Right lobe of liver (tissue), 6 donors: ENCODE results near the gene HSD17B12. TPM values are rescaled to one million over a fixed set of nuclear protein-coding genes. Genes with fewer than 3 reads are reported as not detected.

Experiments
- ATAC-seq, 4 donors: fragments of 200-7000 bp; cut with Tn5 transposase; one replicate each; pipeline ENCODE4 v1.9.1; 2020; ENCODE audit warnings: mild to moderate bottlenecking in 4 of 4, moderate library complexity in 4 of 4
- DNase-seq, 3 donors: peaks; one replicate each; pipeline ENCODE4 v3.0.0-alpha.2; 2020
- H3K27ac ChIP-seq, 3 donors: fragments of 200-600 bp; one replicate each; pipeline ENCODE4 v1.8.0; 2022
- H3K27me3 ChIP-seq, 2 donors: fragments of 200-600 bp; one replicate each; pipeline ENCODE4 v1.8.0; 2022
- H3K36me3 ChIP-seq, 4 donors: fragments of 200-600 bp; sonication (generic) in 1 of 4; one replicate each; pipeline versions ENCODE4 v1.5.1 to v1.8.0; 2017 to 2022; ENCODE audit warnings: control low read depth in 1 of 4
- H3K4me1 ChIP-seq, 4 donors: fragments of 200-600 bp; sonication (generic) in 1 of 4; one replicate each; pipeline versions ENCODE4 v1.5.1 to v1.8.0; 2017 to 2022; ENCODE audit warnings: control low read depth in 1 of 4
- H3K4me3 ChIP-seq, 3 donors: fragments of 200-600 bp; one replicate each; pipeline ENCODE4 v1.8.0; 2022
- H3K9me3 ChIP-seq, 4 donors: fragments of 200-600 bp; sonication (generic) in 1 of 4; one replicate each; pipeline versions ENCODE4 v1.5.1 to v1.8.0; 2017 to 2022; ENCODE audit warnings: control low read depth in 1 of 4
- CTCF ChIP-seq, 4 donors: fragments of 200-600 bp in 3 of 4; fragments of 450-650 bp in 1 of 4; IDR thresholded peaks; one replicate each; pipeline versions ENCODE4 v1.5.1 to v1.8.0; 2016 to 2022; ENCODE audit warnings: antibody characterized with exemption in 4 of 4, mild to moderate bottlenecking in 2 of 4
- POLR2A ChIP-seq: fragments of 450-650 bp; IDR thresholded peaks from one replicate; pipeline ENCODE4 v1.6.1; 2017; ENCODE audit warnings: antibody characterized with exemption, mild to moderate bottlenecking
- WGBS: methylation state at CpG from one replicate; pipeline ENCODE4 v1.1.6; 2018; ENCODE audit warnings: low coverage, low lambda C conversion rate; ENCODE audit not compliant: insufficient coverage; ENCODE audit errors: missing lambda C conversion rate; 5-methylcytosine and 5-hydroxymethylcytosine counted together
- intact Hi-C, 2 donors: fragments of 100-400 bp; cut with DNase I; formaldehyde crosslinking; loops; one replicate each; pipeline versions ENCODE4 v1.11.2 to v1.14.1; 2022
- total RNA-seq, 6 experiments: library from RNA; depleted of rRNA in 2 of 6; stranded (reverse); fragments of >200 nt in 2 of 6; fragmentation: NEBNext Ultra II Directional in 3 of 6; extraction: Animal tissue kit (Norgen Biotek cat#: 25700) in 3 of 6; gene quantifications; one replicate each; pipeline versions ENCODE4 v1.1.0 to v1.2.4, GENCODE V29; 2016 to 2023
- donor health status: DM: no; HTN: yes; CAD: no.
- donor health status: DM: no; HTN: no; CAD: no.
- donor health status: DM: no; HTN: no; CAD: no.
- donor health status: DM: no; HTN: yes; CAD: no.
- donor health status: DM: no; HTN: yes; CAD: no.

Gene HSD17B12
- total RNA-seq, 6 experiments from 2014 or later = 68.3 to 107 (median 93.2) TPM

- H3K4me3 ChIP-seq = no peak overlapping the region
- no peaks in the 10 kb centered on the region for H3K27me3 ChIP-seq
- H3K9me3 ChIP-seq = no peaks in the 10 kb centered on the region
- DNase-seq (no peak), ATAC-seq (no peak)
- TF ChIP-seq CTCF (IDR thresholded peaks at IDR 0.05) = peak in 1 of 4 donors; percentile 7
- no peak for TF ChIP-seq POLR2A
- peaks cover 0 to 8% (median 2%) of the 10 kb centered on the region in 4 donors for H3K36me3 ChIP-seq
- no peaks in the 10 kb centered on the region for H3K4me1 ChIP-seq
- intact Hi-C loops = no loop called here
- H3K27ac ChIP-seq = no peak overlapping the region
Measured at GRCh38 chr11:43802509-43802908, 122.0 kb downstream of the HSD17B12 start.

GRCh38 chr11:43803766-43804165 is 123.2 kb downstream of the HSD17B12 start:
- WGBS = 66% methylated on average over 3 of the region's 3 CpGs
- no peaks in the 10 kb centered on the region for H3K9me3 ChIP-seq
- TF ChIP-seq POLR2A (no peak), CTCF (IDR thresholded peaks at IDR 0.05) (no peak)
- H3K27me3 ChIP-seq = no peaks in the 10 kb centered on the region
- no peak overlapping the region for H3K27ac ChIP-seq
- intact Hi-C loops = no loop called here
- no peak for DNase-seq
- H3K36me3 ChIP-seq = peaks cover 0 to 4% (median 1%) of the 10 kb centered on the region in 4 donors
- H3K4me1 ChIP-seq = no peaks in the 10 kb centered on the region
- no peak for ATAC-seq
- no peak overlapping the region for H3K4me3 ChIP-seq

- TF ChIP-seq CTCF (IDR thresholded peaks at IDR 0.05) (no peak), POLR2A (no peak)
- 95% methylated on average over 3 of the region's 3 CpGs for WGBS
- Histone ChIP-seq H3K36me3 (peaks cover 0 to 4% (median 0%) of the 10 kb centered on the region in 4 donors), H3K4me3 (no peak overlapping the region), H3K27ac (no peak overlapping the region), H3K4me1 (no peaks in the 10 kb centered on the region), H3K27me3 (no peaks in the 10 kb centered on the region), H3K9me3 (no peaks in the 10 kb centered on the region)
- DNase-seq (no peak), ATAC-seq (no peak)
- intact Hi-C loops = no loop called here
Measured at GRCh38 chr11:43806976-43807375, 126.4 kb downstream of the HSD17B12 start.

- intact Hi-C loops = no loop called here
- Histone ChIP-seq H3K27ac (no peak overlapping the region), H3K4me3 (no peak overlapping the region), H3K36me3 (peaks cover 0 to 9% (median under 1%) of the 10 kb centered on the region in 4 donors), H3K4me1 (no peaks in the 10 kb centered on the region), H3K27me3 (no peaks in the 10 kb centered on the region), H3K9me3 (no peaks in the 10 kb centered on the region)
- DNase-seq = no peak
- no peak for ATAC-seq
- WGBS = 89% methylated on average over 7 of the region's 7 CpGs
- no peak for TF ChIP-seq POLR2A
Measured at GRCh38 chr11:43810929-43811596, 130.5 kb downstream of the HSD17B12 start.

GRCh38 chr11:43812471-43812870 is 131.9 kb downstream of the HSD17B12 start:
- ATAC-seq (no peak), DNase-seq (no peak)
- intact Hi-C loops = no loop called here
- Histone ChIP-seq H3K4me1 (no peaks in the 10 kb centered on the region), H3K27me3 (no peaks in the 10 kb centered on the region), H3K4me3 (no peak overlapping the region), H3K9me3 (no peaks in the 10 kb centered on the region), H3K36me3 (peaks cover 0 to 9% (median under 1%) of the 10 kb centered on the region in 4 donors), H3K27ac (no peak overlapping the region)
- TF ChIP-seq CTCF (IDR thresholded peaks at IDR 0.05) (no peak), POLR2A (no peak)
